ENCODE results near the gene PACRG. TPM values are rescaled to one million over a fixed set of nuclear protein-coding genes. Genes with fewer than 3 reads are reported as not detected.
A peak's percentile ranks its signal among the peaks of the same experiment; 100 is the strongest.

The PACRG gene
- total and polyA plus RNA-seq, 2 experiments from 2014 or later: 0.83 to 3.7 TPM

DNA sequence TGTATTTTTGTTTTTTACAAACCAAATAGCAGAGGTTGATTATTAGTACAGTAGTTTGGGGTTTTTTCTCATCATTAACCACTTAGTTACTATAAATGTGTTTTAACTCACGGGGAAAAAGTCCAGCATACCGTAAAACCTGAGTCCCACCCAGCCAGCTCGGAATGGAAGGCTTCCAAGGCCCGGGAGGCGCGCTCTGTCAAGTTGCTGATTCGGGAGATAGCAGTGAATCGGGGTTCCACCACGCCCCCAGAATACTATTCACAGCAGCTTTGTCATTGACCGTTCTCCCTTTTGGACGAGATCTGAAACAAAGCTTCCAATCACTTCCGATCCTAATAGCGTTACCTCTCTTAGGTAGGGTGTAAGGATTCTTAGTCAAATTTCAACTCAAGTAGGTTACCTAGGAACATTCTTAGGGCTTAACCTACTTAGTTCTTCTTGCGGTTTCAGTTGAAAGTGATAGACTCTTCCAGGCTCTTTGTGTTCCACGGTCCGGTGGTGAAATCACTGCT is 453.9 kb downstream of the PACRG start:
- no peaks in the 10 kb centered on the region for H3K27me3 ChIP-seq
- TF ChIP-seq, protein P1, sequence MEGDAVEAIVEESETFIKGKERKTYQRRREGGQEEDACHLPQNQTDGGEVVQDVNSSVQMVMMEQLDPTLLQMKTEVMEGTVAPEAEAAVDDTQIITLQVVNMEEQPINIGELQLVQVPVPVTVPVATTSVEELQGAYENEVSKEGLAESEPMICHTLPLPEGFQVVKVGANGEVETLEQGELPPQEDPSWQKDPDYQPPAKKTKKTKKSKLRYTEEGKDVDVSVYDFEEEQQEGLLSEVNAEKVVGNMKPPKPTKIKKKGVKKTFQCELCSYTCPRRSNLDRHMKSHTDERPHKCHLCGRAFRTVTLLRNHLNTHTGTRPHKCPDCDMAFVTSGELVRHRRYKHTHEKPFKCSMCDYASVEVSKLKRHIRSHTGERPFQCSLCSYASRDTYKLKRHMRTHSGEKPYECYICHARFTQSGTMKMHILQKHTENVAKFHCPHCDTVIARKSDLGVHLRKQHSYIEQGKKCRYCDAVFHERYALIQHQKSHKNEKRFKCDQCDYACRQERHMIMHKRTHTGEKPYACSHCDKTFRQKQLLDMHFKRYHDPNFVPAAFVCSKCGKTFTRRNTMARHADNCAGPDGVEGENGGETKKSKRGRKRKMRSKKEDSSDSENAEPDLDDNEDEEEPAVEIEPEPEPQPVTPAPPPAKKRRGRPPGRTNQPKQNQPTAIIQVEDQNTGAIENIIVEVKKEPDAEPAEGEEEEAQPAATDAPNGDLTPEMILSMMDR (IDR thresholded peaks at IDR 0.05; ENCODE audit: low read depth, low read length): no peak
- H3K9me3 ChIP-seq (ENCODE audit: low read depth): no peaks in the 10 kb centered on the region
- no peak overlapping the region for H3K27ac ChIP-seq
- DNase-seq (ENCODE audit: low read depth in 1 of 2, low spot score in 1 of 2): no peak
- no peak overlapping the region for H3K4me3 ChIP-seq
- H3K36me3 ChIP-seq: no peaks in the 10 kb centered on the region
- H3K4me1 ChIP-seq (ENCODE audit: low read depth): peaks cover 13% of the 10 kb centered on the region

DNA sequence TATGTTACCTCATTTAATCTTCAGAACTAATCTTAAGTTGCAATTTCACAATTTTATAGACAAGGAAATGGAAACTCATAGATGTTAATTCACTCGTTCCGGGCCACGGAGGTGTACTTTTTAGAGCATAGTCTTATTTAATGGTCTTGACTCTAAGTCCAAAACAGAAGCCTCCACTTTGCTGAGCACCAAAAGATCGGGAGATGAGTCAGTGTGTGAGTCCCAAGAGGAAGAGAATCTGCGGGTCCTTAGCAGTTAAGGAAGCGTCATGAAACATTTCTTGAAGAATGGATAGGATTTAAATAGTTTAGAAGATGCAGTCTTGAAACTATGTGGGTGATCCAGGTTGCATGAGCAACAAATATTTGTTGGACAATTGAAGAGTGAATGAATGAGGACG is 454.9 kb downstream of the PACRG start:
- Histone ChIP-seq H3K27me3 (no peaks in the 10 kb centered on the region), H3K36me3 (no peaks in the 10 kb centered on the region), H3K4me1 (ENCODE audit: low read depth) (peaks cover 8% of the 10 kb centered on the region), H3K4me3 (no peak overlapping the region), H3K27ac (no peak overlapping the region), H3K9me3 (ENCODE audit: low read depth) (no peaks in the 10 kb centered on the region)
- TF ChIP-seq, protein P1 (IDR thresholded peaks at IDR 0.05; ENCODE audit: low read depth, low read length): no peak
- no peak for DNase-seq (ENCODE audit: low read depth in 1 of 2, low spot score in 1 of 2)

DNA sequence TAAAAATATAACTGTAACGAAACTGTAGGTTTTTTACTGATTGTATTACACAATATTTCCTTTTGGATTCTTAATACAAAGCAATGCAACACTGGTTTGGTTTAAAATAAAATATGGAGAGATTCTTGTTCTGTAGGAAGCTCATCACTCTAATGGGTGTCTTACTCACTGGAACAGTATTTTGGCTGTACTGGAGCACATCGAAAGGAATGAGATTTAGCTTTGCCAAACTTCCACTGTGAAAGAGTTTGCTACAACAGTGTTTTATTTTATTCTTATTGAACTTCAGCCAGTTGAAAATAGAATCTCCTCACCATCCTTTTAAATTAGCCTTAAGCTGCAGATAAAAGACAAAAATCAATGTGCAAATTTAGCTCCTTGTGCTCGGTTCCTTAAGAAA is 456.0 kb downstream of the PACRG start:
- peak in 1 of 2 donors; percentile 35 for DNase-seq (ENCODE audit: low read depth in 1 of 2, low spot score in 1 of 2)
- Histone ChIP-seq H3K9me3 (ENCODE audit: low read depth) (no peaks in the 10 kb centered on the region), H3K4me1 (ENCODE audit: low read depth) (peaks cover 8% of the 10 kb centered on the region), H3K36me3 (no peaks in the 10 kb centered on the region), H3K4me3 (no peak overlapping the region), H3K27me3 (no peaks in the 10 kb centered on the region), H3K27ac (no peak overlapping the region)
- TF ChIP-seq, protein P1 (IDR thresholded peaks at IDR 0.05; ENCODE audit: low read depth, low read length): no peak

DNA sequence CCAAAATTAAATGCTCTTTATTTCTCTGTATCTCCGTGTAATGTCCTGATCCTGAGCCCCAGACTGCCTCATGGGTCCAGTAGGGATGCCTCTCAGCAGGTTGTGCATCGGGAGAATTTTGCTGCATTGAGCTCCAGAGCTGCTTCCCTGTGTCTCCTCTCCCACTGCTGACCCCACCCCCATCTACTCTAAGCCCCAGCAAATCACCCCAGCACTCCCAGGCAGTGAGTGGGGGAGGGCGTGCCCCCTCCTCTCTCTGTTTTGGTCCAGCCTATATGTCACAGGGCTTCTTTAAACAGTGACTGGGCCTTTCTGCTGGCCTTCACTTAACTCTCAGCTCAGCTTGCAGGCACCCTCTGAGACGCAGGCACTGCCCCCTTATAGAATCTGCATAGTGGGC is 458.0 kb downstream of the PACRG start:
- Histone ChIP-seq H3K4me1 (ENCODE audit: low read depth) (peaks cover 15% of the 10 kb centered on the region), H3K27ac (peak overlapping the region; percentile 20), H3K9me3 (ENCODE audit: low read depth) (no peaks in the 10 kb centered on the region), H3K27me3 (no peaks in the 10 kb centered on the region), H3K36me3 (no peaks in the 10 kb centered on the region), H3K4me3 (no peak overlapping the region)
- peak in 1 of 2 donors; percentile 11 for DNase-seq (ENCODE audit: low read depth in 1 of 2, low spot score in 1 of 2)
- TF ChIP-seq, protein P1 (IDR thresholded peaks at IDR 0.05; ENCODE audit: low read depth, low read length): no peak

DNA sequence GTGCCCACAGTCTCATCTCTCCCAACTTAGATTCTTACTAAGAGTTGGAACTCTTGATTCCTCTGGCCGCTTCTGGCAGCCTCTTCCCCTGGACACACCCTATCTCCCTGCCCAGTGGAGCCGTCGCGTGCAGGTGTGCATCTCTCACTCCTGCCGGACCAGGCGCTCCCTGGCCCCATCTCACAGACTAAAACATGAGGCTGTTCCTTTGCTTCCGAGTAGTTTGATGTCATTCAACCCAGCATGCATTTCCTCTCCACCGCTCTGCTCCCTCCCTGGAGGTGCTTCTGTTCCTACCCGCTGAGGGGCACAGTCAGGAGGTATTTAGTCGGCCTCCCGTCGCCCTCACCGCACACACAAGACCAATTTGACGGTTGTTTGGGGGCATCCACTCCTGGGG is 458.8 kb downstream of the PACRG start:
- no peaks in the 10 kb centered on the region for H3K9me3 ChIP-seq (ENCODE audit: low read depth)
- H3K4me3 ChIP-seq: no peak overlapping the region
- no peak for DNase-seq (ENCODE audit: low read depth in 1 of 2, low spot score in 1 of 2)
- H3K27me3 ChIP-seq: no peaks in the 10 kb centered on the region
- peaks cover 21% of the 10 kb centered on the region for H3K4me1 ChIP-seq (ENCODE audit: low read depth)
- TF ChIP-seq, protein P1 (IDR thresholded peaks at IDR 0.05; ENCODE audit: low read depth, low read length): no peak
- no peak overlapping the region for H3K27ac ChIP-seq
- H3K36me3 ChIP-seq: no peaks in the 10 kb centered on the region

All from cardiac muscle cell (in vitro differentiated cells and primary cell).